Esophagus (tissue), 2 donors: ENCODE measurements around the gene CTSL. TPM values are rescaled to one million over a fixed set of nuclear protein-coding genes. Genes with fewer than 3 reads are reported as not detected.
A peak's percentile ranks its signal among the peaks of the same experiment; 100 is the strongest.

ENCODE experiments used
- H3K27ac ChIP-seq, 2 donors: one replicate each; pipeline ENCODE4 v1.5.1; 2013; ENCODE audit warnings: low read depth in 2 of 2, mild to moderate bottlenecking in 2 of 2, inconsistent platforms in 1 of 2, low read length in 1 of 2, moderate library complexity in 1 of 2
- H3K27me3 ChIP-seq, 2 donors: one replicate each; pipeline ENCODE4 v1.6.1; 2013; ENCODE audit warnings: low read length in 2 of 2, control low read depth in 1 of 2, mild to moderate bottlenecking in 1 of 2; ENCODE audit not compliant: insufficient read depth in 2 of 2, control insufficient read depth in 1 of 2
- H3K36me3 ChIP-seq, 2 donors: one replicate each; pipeline ENCODE4 v1.6.1; 2013; ENCODE audit warnings: low read length in 1 of 2; ENCODE audit not compliant: control insufficient read depth in 2 of 2, insufficient read depth in 2 of 2
- H3K4me1 ChIP-seq, 2 donors: one replicate each; pipeline ENCODE4 v1.6.1; 2013; ENCODE audit warnings: low read length in 1 of 2; ENCODE audit not compliant: control insufficient read depth in 2 of 2, insufficient read depth in 2 of 2
- H3K4me3 ChIP-seq, 2 donors: one replicate each; pipeline ENCODE4 v1.5.1; 2013; ENCODE audit warnings: low read length in 2 of 2, mild to moderate bottlenecking in 2 of 2, low read depth in 1 of 2, moderate library complexity in 1 of 2
- H3K9me3 ChIP-seq, 2 donors: one replicate each; pipeline ENCODE4 v1.6.1; 2013; ENCODE audit warnings: mild to moderate bottlenecking in 2 of 2, low read depth in 1 of 2, low read length in 1 of 2, moderate library complexity in 1 of 2; ENCODE audit not compliant: control insufficient read depth in 2 of 2, insufficient read depth in 1 of 2
- WGBS, 2 donors: extraction: QIAGEN DNeasy Blood & Tissue Kit; methylation state at CpG; one replicate each; pipeline ENCODE4 v1.1.7; 2013; 5-methylcytosine and 5-hydroxymethylcytosine counted together
- polyA plus RNA-seq, 2 donors: library from polyadenylated mRNA; stranded (reverse); fragments of 200-250 nt; gene quantifications; one replicate each; pipeline ENCODE4 v1.2.3, GENCODE V29; 2013
- donor health status: healthy with polysubstance abuse.
- donor health status: Bipolar disorder and iron deficiency.

The CTSL gene
- polyA plus RNA-seq, 2 donors, result 6.0 to 27.3 TPM

- 28 to 30% methylated on average over 1 of the region's 1 CpG for WGBS, 2 donors
- H3K4me3 ChIP-seq, result no peak overlapping the region
Observed at GRCh38 chr9:87766697-87767096, 40.8 kb downstream of the CTSL start.

GRCh38 chr9:87770616-87771315 is 44.8 kb downstream of the CTSL start:
- Histone ChIP-seq H3K4me3 (no peak overlapping the region), H3K9me3 (no peaks in the 10 kb centered on the region), H3K4me1 (no peaks in the 10 kb centered on the region), H3K27me3 (no peaks in the 10 kb centered on the region), H3K36me3 (no peaks in the 10 kb centered on the region), H3K27ac (peak overlapping the region in 1 of 2 donors; percentile 11)
- WGBS, 2 donors, result 52 to 56% methylated on average over 18 of the region's 18 CpGs

More at GRCh38 chr9:87766697-87767096, 40.8 kb downstream of the CTSL start:
- Histone ChIP-seq H3K9me3 (no peaks in the 10 kb centered on the region), H3K4me1 (peaks cover 0 to 3% of the 10 kb centered on the region in 2 donors), H3K27me3 (no peaks in the 10 kb centered on the region), H3K36me3 (no peaks in the 10 kb centered on the region), H3K27ac (peak overlapping the region; percentile 28 to 69)

- Histone ChIP-seq H3K4me3 (no peak overlapping the region), H3K9me3 (no peaks in the 10 kb centered on the region), H3K27ac (peak overlapping the region in 1 of 2 donors; percentile 11), H3K4me1 (no peaks in the 10 kb centered on the region), H3K36me3 (no peaks in the 10 kb centered on the region), H3K27me3 (no peaks in the 10 kb centered on the region)
- 56 to 60% methylated on average over 25 of the region's 25 CpGs for WGBS, 2 donors
Observed at GRCh38 chr9:87771316-87772006, 45.5 kb downstream of the CTSL start.

- no peaks in the 10 kb centered on the region for H3K36me3 ChIP-seq
- no peaks in the 10 kb centered on the region for H3K4me1 ChIP-seq
- H3K27ac ChIP-seq, result no peak overlapping the region
- no peak overlapping the region for H3K4me3 ChIP-seq
- WGBS, 2 donors, result 82 to 83% methylated on average over 8 of the region's 8 CpGs
- no peaks in the 10 kb centered on the region for H3K27me3 ChIP-seq
- H3K9me3 ChIP-seq, result no peaks in the 10 kb centered on the region
Observed at GRCh38 chr9:87776481-87777379, 50.8 kb downstream of the CTSL start.

GRCh38 chr9:87778996-87779395 is 53.1 kb downstream of the CTSL start:
- Histone ChIP-seq H3K27ac (no peak overlapping the region), H3K4me1 (no peaks in the 10 kb centered on the region), H3K27me3 (no peaks in the 10 kb centered on the region), H3K4me3 (no peak overlapping the region), H3K36me3 (no peaks in the 10 kb centered on the region), H3K9me3 (no peaks in the 10 kb centered on the region)
- 96% methylated on average over 4 of the region's 4 CpGs for WGBS, 2 donors

Other genes starting within 250 kb of the CTSL start
- gene DAPK1, start 228.3 kb upstream of the CTSL start, polyA plus RNA-seq, result 1 to 10 TPM; 1.7 to 2.9 TPM
- gene SPATA31E1, start 156.8 kb downstream of the CTSL start, polyA plus RNA-seq, result not detected
- gene SPATA31C1, start 191.8 kb downstream of the CTSL start, polyA plus RNA-seq, result not detected
- 1 to 10 TPM; 2.7 to 3.0 TPM for gene CDK20, start 248.4 kb downstream of the CTSL start, polyA plus RNA-seq